ENCODE results near the gene GABPA. TPM values are rescaled to one million over a fixed set of nuclear protein-coding genes. Genes with fewer than 3 reads are reported as not detected.

GABPA gene
- total RNA-seq, 1 donor, result 35.3 TPM

- H3K4me3 ChIP-seq (ENCODE audit: low read depth, low read length), result no peak overlapping the region
- no peak for TF ChIP-seq CTCF (IDR thresholded peaks at IDR 0.05; ENCODE audit: insufficient read depth, low read length)
- no peak for DNase-seq (ENCODE audit: low read depth)
Observed at GRCh38 chr21:25807191-25807590, 72.4 kb downstream of the GABPA start.

GRCh38 chr21:25809013-25809412, 74.2 kb downstream of the GABPA start:
- peak; percentile 41 for DNase-seq (ENCODE audit: low read depth)
- no peak overlapping the region for H3K4me3 ChIP-seq (ENCODE audit: low read depth, low read length)

GRCh38 chr21:25811186-25811585, 76.4 kb downstream of the GABPA start:
- no peak for TF ChIP-seq CTCF (IDR thresholded peaks at IDR 0.05; ENCODE audit: insufficient read depth, low read length)
- no peak overlapping the region for H3K4me3 ChIP-seq (ENCODE audit: low read depth, low read length)
- DNase-seq (ENCODE audit: low read depth), result no peak

More at GRCh38 chr21:25809013-25809412, 74.2 kb downstream of the GABPA start:
- TF ChIP-seq CTCF (IDR thresholded peaks at IDR 0.05; ENCODE audit: insufficient read depth, low read length), result no peak

GRCh38 chr21:25813917-25814316, 79.1 kb downstream of the GABPA start:
- TF ChIP-seq CTCF (IDR thresholded peaks at IDR 0.05; ENCODE audit: insufficient read depth, low read length), result no peak
- DNase-seq (ENCODE audit: low read depth), result no peak
- H3K4me3 ChIP-seq (ENCODE audit: low read depth, low read length), result no peak overlapping the region

- H3K4me3 ChIP-seq (ENCODE audit: low read depth, low read length), result no peak overlapping the region
- no peak for DNase-seq (ENCODE audit: low read depth)
- no peak for TF ChIP-seq CTCF (IDR thresholded peaks at IDR 0.05; ENCODE audit: insufficient read depth, low read length)
Observed at GRCh38 chr21:25818121-25818520, 83.3 kb downstream of the GABPA start.

- no peak for TF ChIP-seq CTCF (IDR thresholded peaks at IDR 0.05; ENCODE audit: insufficient read depth, low read length)
- no peak for DNase-seq (ENCODE audit: low read depth)
- H3K4me3 ChIP-seq (ENCODE audit: low read depth, low read length), result no peak overlapping the region
Observed at GRCh38 chr21:25818551-25818950, 83.8 kb downstream of the GABPA start.

Other genes starting within 250 kb of the GABPA start
- gene MRPL39, start 127.5 kb upstream of the GABPA start, total RNA-seq (ENCODE audit: low replicate concordance), result 7.6 and 36.1 TPM in 2 replicates
- gene JAM2, start 95.7 kb upstream of the GABPA start, total RNA-seq (ENCODE audit: low replicate concordance), result 1.1 and 3.0 TPM in 2 replicates
- 17.9 and 98.9 TPM in 2 replicates for gene ATP5PF, start 68 bp upstream of the GABPA start, total RNA-seq (ENCODE audit: low replicate concordance)

All from fibroblast of the aortic adventitia (primary cell).